Endometrial microvascular endothelial cells (primary cell): ENCODE data around the gene SIRPB2. TPM values are rescaled to one million over a fixed set of nuclear protein-coding genes. Genes with fewer than 3 reads are reported as not detected.

Source experiments
- in situ Hi-C: cut with HindIII; loops from 2 replicates; pipeline ENCODE4 v1.10.0; 2017; ENCODE audit warnings: low sequenced_read_pairs, low pct_unique_long_range_greater_than_20kb; ENCODE audit errors: inconsistent ontology term
- total RNA-seq: library from RNA; depleted of rRNA; stranded (reverse); fragments of >200 nt; gene quantifications from one replicate; pipeline ENCODE4 v1.2.3, GENCODE V29; 2015; ENCODE audit errors: inconsistent ontology term

SIRPB2 gene
- total RNA-seq, 1 donor from 2014 or later: 0.19 TPM

- in situ Hi-C loops: no loop called here
Measured at GRCh38 chr20:1426231-1426849, 64.9 kb downstream of the SIRPB2 start.

Other genes starting within 250 kb of the SIRPB2 start
- gene SNPH, start 225.1 kb downstream of the SIRPB2 start, total RNA-seq: 11.9 TPM
- gene SDCBP2, start 162.3 kb downstream of the SIRPB2 start, total RNA-seq: 16.6 TPM
- 511 TPM for gene FKBP1A, start 98.4 kb downstream of the SIRPB2 start, total RNA-seq
- 54.2 TPM for gene NSFL1C, start 24.6 kb downstream of the SIRPB2 start, total RNA-seq
- not detected for gene SIRPD, start 66.3 kb upstream of the SIRPB2 start, total RNA-seq
- gene SIRPB1, start 128.6 kb upstream of the SIRPB2 start, total RNA-seq: 0.93 TPM
- not detected for gene SIRPG, start 166.4 kb upstream of the SIRPB2 start, total RNA-seq